H1 (cell line): Measurements from ENCODE around the gene DCPS. TPM values are rescaled to one million over a fixed set of nuclear protein-coding genes. Genes with fewer than 3 reads are reported as not detected.
"Not testable (repeated sequence)": the region's sequence is repeated elsewhere in the genome, so short reads cannot be mapped to it uniquely, and the experiment has no call there.

Experiments
- CTCF ChIA-PET: fragments of 300-600 bp; sonication (Branson Sonifier 250); formaldehyde crosslinking; loops from one replicate; lab custom pipeline; 2021; ENCODE audit not compliant: partially characterized antibody; lab: Charles Lee
- POLR2A ChIA-PET: fragments of 300-600 bp; sonication (Branson Sonifier 250); formaldehyde crosslinking; loops from one replicate; lab custom pipeline; 2021; ENCODE audit warnings: inconsistent platforms; ENCODE audit not compliant: partially characterized antibody; lab: Charles Lee
- DNase-seq, 2 experiments: peaks; one replicate each; pipeline versions ENCODE4 v3.0.0 to v3.0.0-alpha.2; 2010 to 2022; ENCODE audit warnings: low spot score in 2 of 2, low read depth in 1 of 2, mixed read lengths in 1 of 2
- FAIRE-seq: peaks from 2 replicates; lab custom pipeline; 2011; peaks lifted over from hg19 to GRCh38; lab: Jason Lieb, UNC
- H2AFZ ChIP-seq: 2 replicates; pipeline ENCODE4 v1.8.1; 2012; ENCODE audit warnings: low read length, inconsistent platforms
- H2AK5ac ChIP-seq: 2 replicates; pipeline ENCODE4 v1.6.1; 2013; ENCODE audit warnings: low read depth, low read length
- H2BK120ac ChIP-seq: replicated peaks from 2 replicates; pipeline ENCODE3; 2013; ENCODE audit warnings: low read depth, low read length, inconsistent platforms
- H2BK12ac ChIP-seq: 2 replicates; pipeline ENCODE4 v1.6.1; 2013; ENCODE audit warnings: low read depth, low read length
- H2BK15ac ChIP-seq: 2 replicates; pipeline ENCODE4 v1.6.1; 2013; ENCODE audit warnings: low read length
- H2BK20ac ChIP-seq: 2 replicates; pipeline ENCODE4 v1.6.1; 2013; ENCODE audit warnings: low read length
- H2BK5ac ChIP-seq: 2 replicates; pipeline ENCODE4 v1.6.1; 2013; ENCODE audit warnings: low read depth, low read length
- H3K14ac ChIP-seq: 2 replicates; pipeline ENCODE4 v1.6.1; 2013; ENCODE audit warnings: inconsistent platforms; ENCODE audit not compliant: insufficient read length
- H3K18ac ChIP-seq: 2 replicates; pipeline ENCODE4 v1.6.1; 2013; ENCODE audit warnings: low read length; ENCODE audit errors: extremely low read depth
- H3K23ac ChIP-seq: 2 replicates; pipeline ENCODE4 v1.6.1; 2013; ENCODE audit warnings: inconsistent platforms; ENCODE audit not compliant: insufficient read length
- H3K23me2 ChIP-seq: 2 replicates; pipeline ENCODE4 v1.6.1; 2013; ENCODE audit warnings: low read depth, low read length
- H3K27ac ChIP-seq: 2 replicates; pipeline ENCODE4 v1.6.1; 2011; ENCODE audit warnings: low read depth, low read length, inconsistent platforms
- H3K27me3 ChIP-seq, 4 experiments: replicated peaks in 1 of 4; 1 replicate in 1 of 4; 2 replicates in 3 of 4; pipeline versions ENCODE4 v1.6.1 to v1.8.1; 2011 to 2013; ENCODE audit warnings: low read length in 3 of 4, mild to moderate bottlenecking in 3 of 4, inconsistent platforms in 2 of 4, mixed read lengths in 2 of 4, moderate library complexity in 1 of 4; ENCODE audit not compliant: control insufficient read depth in 3 of 4, insufficient read depth in 3 of 4; ENCODE audit errors: extremely low read depth in 1 of 4
- H3K36me3 ChIP-seq, 4 experiments: 2 replicates each; pipeline versions ENCODE4 v1.6.1 to v1.8.1; 2011 to 2013; ENCODE audit warnings: mild to moderate bottlenecking in 4 of 4, low read length in 3 of 4, moderate library complexity in 2 of 4, control low read depth in 1 of 4, inconsistent platforms in 1 of 4; ENCODE audit not compliant: insufficient read depth in 4 of 4, control insufficient read depth in 2 of 4
- H3K4ac ChIP-seq: replicated peaks from 2 replicates; pipeline ENCODE3; 2013; ENCODE audit warnings: low read length, low read depth, mixed read lengths, inconsistent platforms; ENCODE audit not compliant: insufficient read length
- H3K4me1 ChIP-seq, 4 experiments: replicated peaks in 1 of 4; 1 replicate in 1 of 4; 2 replicates in 3 of 4; pipeline versions ENCODE4 v1.6.1 to v1.8.1; 2011 to 2013; ENCODE audit warnings: low read length in 3 of 4, inconsistent platforms in 2 of 4, mixed read lengths in 1 of 4; ENCODE audit not compliant: insufficient read depth in 4 of 4, control insufficient read depth in 3 of 4
- H3K4me2 ChIP-seq, 2 experiments: 2 replicates each; pipeline versions ENCODE4 v1.6.1 to v1.8.1; 2011 to 2013; ENCODE audit warnings: low read depth in 2 of 2, low read length in 2 of 2, control low read depth in 1 of 2, inconsistent platforms in 1 of 2, mild to moderate bottlenecking in 1 of 2; ENCODE audit not compliant: insufficient read depth in 1 of 2
- H3K4me3 ChIP-seq, 4 experiments: fragments of 200-600, 300-600 bp in 1 of 4; sonication (generic), shearing (Covaris generic), sonication (Bioruptor Twin) in 1 of 4; 2 replicates each; pipeline versions ENCODE4 v1.5.1 to v1.8.1; 2011 to 2016; ENCODE audit warnings: low read length in 4 of 4, low read depth in 3 of 4, control low read depth in 2 of 4, inconsistent platforms in 2 of 4, mild to moderate bottlenecking in 2 of 4, mixed read lengths in 1 of 4, moderate library complexity in 1 of 4; ENCODE audit not compliant: insufficient read depth in 2 of 4; ENCODE audit errors: extremely low read depth in 1 of 4
- H3K56ac ChIP-seq: replicated peaks from 2 replicates; pipeline ENCODE3; 2013; ENCODE audit warnings: low read depth, mild to moderate bottlenecking, mixed read lengths, low read length, inconsistent platforms; ENCODE audit not compliant: insufficient read length
- H3K79me1 ChIP-seq: 2 replicates; pipeline ENCODE4 v1.6.1; 2013; ENCODE audit warnings: low read depth, low read length, control low read depth
- H3K79me2 ChIP-seq, 2 experiments: 2 replicates each; pipeline versions ENCODE4 v1.6.1 to v1.8.1; 2012 to 2013; ENCODE audit warnings: low read length in 2 of 2, mild to moderate bottlenecking in 2 of 2, inconsistent platforms in 1 of 2; ENCODE audit not compliant: insufficient read depth in 2 of 2, control insufficient read depth in 1 of 2
- H3K9ac ChIP-seq, 4 experiments: replicated peaks in 1 of 4; 1 replicate in 1 of 4; 2 replicates in 3 of 4; pipeline versions ENCODE4 v1.6.1 to v1.8.1; 2011 to 2013; ENCODE audit warnings: low read depth in 3 of 4, low read length in 3 of 4, control low read depth in 2 of 4, mild to moderate bottlenecking in 2 of 4, moderate library complexity in 2 of 4, inconsistent platforms in 1 of 4; ENCODE audit errors: extremely low read depth in 1 of 4
- H3K9me3 ChIP-seq, 2 experiments: 2 replicates each; pipeline versions ENCODE4 v1.6.1 to v1.8.1; 2012 to 2013; ENCODE audit warnings: mild to moderate bottlenecking in 2 of 2, moderate library complexity in 2 of 2, control low read depth in 1 of 2, inconsistent platforms in 1 of 2, low read depth in 1 of 2, low read length in 1 of 2, mixed read lengths in 1 of 2; ENCODE audit not compliant: insufficient read depth in 2 of 2
- H4K20me1 ChIP-seq, 2 experiments: replicated peaks in 1 of 2; 2 replicates each; pipeline versions ENCODE3 to v1.8.1; 2011 to 2013; ENCODE audit warnings: inconsistent platforms in 2 of 2, low read length in 2 of 2, mild to moderate bottlenecking in 1 of 2; ENCODE audit not compliant: insufficient read depth in 2 of 2, control insufficient read depth in 1 of 2
- H4K5ac ChIP-seq: 2 replicates; pipeline ENCODE4 v1.6.1; 2013; ENCODE audit warnings: low read length, low read depth, mixed read lengths, inconsistent platforms; ENCODE audit not compliant: insufficient read length
- H4K8ac ChIP-seq: 2 replicates; pipeline ENCODE4 v1.8.0; 2013; ENCODE audit warnings: mild to moderate bottlenecking, moderate library complexity, low read length, inconsistent platforms; ENCODE audit not compliant: insufficient read depth; ENCODE audit errors: extremely low read depth
- H4K91ac ChIP-seq: replicated peaks from 2 replicates; pipeline ENCODE3; 2013; ENCODE audit warnings: low read length, mixed read lengths, inconsistent platforms; ENCODE audit not compliant: insufficient read length
- WGBS, 2 experiments: shearing (Covaris generic) in 1 of 2; methylation state at CpG; one replicate each; pipeline versions ENCODE4 v1.1.6 to v1.1.7; 2013 to 2015; ENCODE audit warnings: low lambda C conversion rate in 2 of 2, mixed read lengths in 2 of 2, inconsistent platforms in 1 of 2, low coverage in 1 of 2, missing lambda C conversion rate in 1 of 2; ENCODE audit not compliant: insufficient replicate concordance in 2 of 2, insufficient coverage in 1 of 2, insufficient read length in 1 of 2; ENCODE audit errors: extremely low coverage in 1 of 2, missing lambda C conversion rate in 1 of 2; 5-methylcytosine and 5-hydroxymethylcytosine counted together
- polyA plus RNA-seq, 7 experiments: library from polyadenylated mRNA; depleted of rRNA in 3 of 7; stranded (reverse) in 5 of 7; unstranded in 2 of 7; fragments of >200 nt in 5 of 7; fragments of 200-250 nt in 2 of 7; gene quantifications; 1 replicate in 5 of 7; 2 replicates in 1 of 7; 4 replicates in 1 of 7; pipeline versions ENCODE4 v1.2.1 to v1.2.3, GENCODE V29; 2011 to 2013; ENCODE audit warnings: missing spikeins in 2 of 7, mixed read lengths in 2 of 7
- total RNA-seq: library from RNA; stranded (reverse); fragmentation: NEBNext Ultra II Directional; extraction: Animal tissue kit (Norgen Biotek cat#: 25700); gene quantifications from 2 replicates; pipeline ENCODE4 v1.2.1, GENCODE V29; 2021

Gene DCPS
- total and polyA plus RNA-seq, 2 of the 8 experiments (the other 6 are each of a cell fraction or from before 2014, with no cell fraction given): 24.6 to 55.2 TPM

- H3K36me3 ChIP-seq, H2BK15ac ChIP-seq, CTCF ChIA-PET, H3K4ac ChIP-seq, H3K23ac ChIP-seq, H2BK20ac ChIP-seq, H3K9ac ChIP-seq, H3K56ac ChIP-seq, H2AK5ac ChIP-seq, H4K8ac ChIP-seq, H3K4me1 ChIP-seq, H3K27ac ChIP-seq, H3K23me2 ChIP-seq, H3K18ac ChIP-seq, H4K20me1 ChIP-seq, H2BK120ac ChIP-seq, H2BK12ac ChIP-seq, H2BK5ac ChIP-seq, H4K91ac ChIP-seq, H3K14ac ChIP-seq, H4K5ac ChIP-seq, H3K4me2 ChIP-seq, H3K79me2 ChIP-seq, POLR2A ChIA-PET, H3K4me3 ChIP-seq, H3K27me3 ChIP-seq, DNase-seq, H3K9me3 ChIP-seq, H3K79me1 ChIP-seq, H2AFZ ChIP-seq, FAIRE-seq: not testable (repeated sequence)
- 100% methylated on average over 1 of the region's 10 CpGs; no CpG with 5 or more reads in 1 of the 2 experiments for WGBS, 2 experiments
Measured at GRCh38 chr11:126381960-126382359, 78.1 kb downstream of the DCPS start.

GRCh38 chr11:126382641-126383040 lies 78.8 kb downstream of the DCPS start:
- H2AFZ ChIP-seq, H3K23ac ChIP-seq, H3K14ac ChIP-seq, H2BK15ac ChIP-seq, DNase-seq, FAIRE-seq, H2BK12ac ChIP-seq, H2AK5ac ChIP-seq, H3K4me1 ChIP-seq, H3K36me3 ChIP-seq, H3K4ac ChIP-seq, H3K9ac ChIP-seq, POLR2A ChIA-PET, H3K4me3 ChIP-seq, H3K56ac ChIP-seq, H4K5ac ChIP-seq, H2BK5ac ChIP-seq, H3K18ac ChIP-seq, H3K27ac ChIP-seq, H2BK120ac ChIP-seq, H2BK20ac ChIP-seq, H3K9me3 ChIP-seq, H3K79me1 ChIP-seq, H3K79me2 ChIP-seq, H4K8ac ChIP-seq, H4K20me1 ChIP-seq, H3K4me2 ChIP-seq, H3K23me2 ChIP-seq, H4K91ac ChIP-seq, H3K27me3 ChIP-seq: not testable (repeated sequence)
- CTCF ChIA-PET: interaction anchor here (0.9 to 1.4 kb wide), 4 partner anchors 10 to 72 kb away, joined by 3 to 7 read pairs (median 4); no protein-coding TSS in a partner anchor
- 88% methylated on average over 4 of the region's 4 CpGs; no CpG with 5 or more reads in 1 of the 2 experiments for WGBS, 2 experiments
